Activated T-cell treated with anti-CD3 and anti-CD28 coated beads for 24 hours (primary cell): ENCODE data around the gene ZNF467.

Source experiments
- DNase-seq: peaks from one replicate; pipeline ENCODE4 v3.0.0-alpha.2; 2020; ENCODE audit warnings: low read depth

ZNF467 gene

GRCh38 chr7:149785983-149786382 is 12.6 kb upstream of the ZNF467 start:
- no peak for DNase-seq

- no peak for DNase-seq
These were observed 12.0 kb upstream of the ZNF467 start for GRCh38 chr7:149785402-149785801.

GRCh38 chr7:149784251-149784608 is 10.8 kb upstream of the ZNF467 start:
- no peak for DNase-seq

GRCh38 chr7:149783386-149784250 is 10.2 kb upstream of the ZNF467 start:
- no peak for DNase-seq

- DNase-seq = no peak
These were observed 9.4 kb upstream of the ZNF467 start for GRCh38 chr7:149782682-149783345.

GRCh38 chr7:149781921-149782320 is 8.5 kb upstream of the ZNF467 start:
- DNase-seq = no peak

GRCh38 chr7:149780636-149781419 is 7.4 kb upstream of the ZNF467 start:
- DNase-seq = no peak

- DNase-seq = no peak
These were observed 6.7 kb upstream of the ZNF467 start for GRCh38 chr7:149780056-149780455.

- DNase-seq = no peak
These were observed 6.1 kb upstream of the ZNF467 start for GRCh38 chr7:149779502-149779805.

GRCh38 chr7:149778696-149779501 is 5.5 kb upstream of the ZNF467 start:
- no peak for DNase-seq

- no peak for DNase-seq
These were observed 4.9 kb upstream of the ZNF467 start for GRCh38 chr7:149778327-149778637.

- no peak for DNase-seq
These were observed 4.4 kb upstream of the ZNF467 start for GRCh38 chr7:149777551-149778326.

GRCh38 chr7:149776848-149777407 is 3.5 kb upstream of the ZNF467 start:
- DNase-seq = no peak

- no peak for DNase-seq
These were observed 2.9 kb upstream of the ZNF467 start for GRCh38 chr7:149776289-149776688.

- DNase-seq = no peak
These were observed 1.8 kb upstream of the ZNF467 start for GRCh38 chr7:149775176-149775556.

GRCh38 chr7:149774237-149775175 is 1.1 kb upstream of the ZNF467 start:
- DNase-seq = no peak

- no peak for DNase-seq
These were observed 393 bp downstream of the ZNF467 start for GRCh38 chr7:149772956-149773434.

GRCh38 chr7:149772241-149772955 is 990 bp downstream of the ZNF467 start:
- no peak for DNase-seq

GRCh38 chr7:149771720-149772240 is 1.6 kb downstream of the ZNF467 start:
- DNase-seq = peak; percentile 79
